HG03139 (cell line): Measurements from ENCODE around the gene DCAF11.

Experiments
- ATAC-seq: cut with Tn5 transposase; IDR thresholded peaks from one replicate; pipeline ENCODE4 v1.9.1; 2021; ENCODE audit not compliant: unreplicated experiment

DCAF11 gene

GRCh38 chr14:24114532-24115421, at the start of gene DCAF11, which contains the start of gene NRL:
TSS of gene DCAF11 (plus strand) at chr14:24114777. CDS start at chr14:24115595, 818 bp downstream.
TSS of gene NRL (minus strand) at chr14:24114949. CDS start at chr14:24082848, 32,101 bp downstream.
- ATAC-seq, result peak; percentile 75

DNA sequence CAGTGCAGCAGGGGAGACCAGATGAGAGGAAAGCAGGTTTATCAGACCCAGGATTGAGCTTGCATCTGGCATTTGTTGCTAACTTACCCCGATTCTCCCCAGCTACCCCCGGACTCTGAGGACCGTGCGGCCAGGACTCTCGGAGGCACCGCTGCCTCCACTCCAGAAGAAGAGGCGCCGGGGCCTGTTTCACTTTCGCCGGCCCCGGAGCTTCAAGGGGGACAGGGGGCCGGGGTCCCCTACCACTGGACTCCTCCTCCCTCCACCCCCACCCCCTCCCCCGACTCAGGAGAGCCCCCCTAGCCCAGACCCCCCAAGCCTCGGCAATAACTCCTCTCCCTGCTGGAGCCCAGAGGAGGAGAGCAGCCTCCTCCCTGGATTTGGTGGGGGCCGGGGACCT, 49.7 kb upstream of the DCAF11 start:
- no peak for ATAC-seq

DNA sequence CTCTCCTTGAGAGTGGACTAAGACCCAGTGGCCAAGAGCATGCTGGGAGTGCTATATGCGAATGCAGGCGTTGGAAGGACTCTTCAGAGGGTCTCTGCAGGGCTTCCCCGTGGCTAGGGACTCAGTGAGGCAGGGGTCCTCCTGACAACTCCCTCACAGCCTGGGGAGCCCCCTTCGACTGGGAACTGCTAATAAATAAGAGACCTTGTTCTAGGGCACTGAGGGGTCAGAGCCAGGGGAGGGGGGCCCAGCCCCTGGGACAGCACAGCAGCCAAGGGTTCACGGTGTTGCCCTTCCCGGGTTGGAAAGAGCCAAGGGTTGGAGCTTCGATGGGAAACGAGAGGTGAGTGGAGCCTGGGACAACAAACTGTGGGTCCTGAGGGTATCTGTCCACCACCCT, 49.2 kb upstream of the DCAF11 start:
- no peak for ATAC-seq

- no peak for ATAC-seq
Measured at GRCh38 chr14:24066496-24067132, 48.0 kb upstream of the DCAF11 start.

DNA sequence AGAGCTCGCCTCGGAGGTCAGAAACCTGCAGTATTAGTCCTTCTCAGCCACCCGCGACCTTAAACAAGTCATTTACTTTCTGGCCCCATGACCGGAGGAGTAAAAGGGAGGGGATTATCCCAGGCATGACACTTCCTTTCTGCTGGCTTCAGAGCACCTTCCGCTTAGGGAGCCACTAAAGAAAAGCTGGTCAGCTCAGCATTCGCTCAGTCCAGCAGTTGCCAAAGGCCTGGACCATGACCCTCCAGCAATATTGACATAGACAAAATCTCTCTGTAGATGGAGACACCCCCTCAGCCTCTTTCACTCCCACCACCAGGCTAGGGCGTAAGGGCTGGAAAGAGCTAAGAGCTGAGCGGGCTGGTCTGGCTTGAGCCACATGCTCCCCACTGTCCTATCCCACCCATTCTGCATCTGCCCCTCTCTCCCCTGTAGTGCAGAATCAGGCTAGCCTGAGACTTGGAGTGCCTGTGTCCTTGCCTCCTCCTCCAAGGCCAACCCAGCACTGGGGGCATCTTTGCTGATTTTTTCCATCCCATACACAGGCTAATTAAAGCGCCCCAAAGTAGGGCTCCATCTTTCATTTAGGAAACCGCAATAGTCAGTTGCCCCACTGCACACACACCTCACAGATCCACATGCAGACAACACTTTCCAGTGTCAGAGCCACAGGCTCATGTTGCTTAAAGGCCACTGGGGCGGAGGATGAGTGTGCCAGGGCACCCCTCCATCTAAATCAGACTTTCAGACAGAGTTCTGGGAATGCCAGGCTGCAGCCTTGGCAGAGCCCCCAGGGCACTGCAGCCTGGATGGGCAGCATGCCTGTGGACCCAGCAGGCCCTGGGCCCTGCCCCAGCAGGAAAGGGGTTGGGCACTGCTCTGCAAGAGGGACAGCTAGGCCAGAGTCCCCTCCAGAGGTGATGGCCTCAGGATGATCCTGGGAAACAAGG, 47.2 kb upstream of the DCAF11 start:
- ATAC-seq, result no peak

- ATAC-seq, result no peak
Measured at GRCh38 chr14:24068711-24069410, 45.7 kb upstream of the DCAF11 start.

- ATAC-seq, result no peak
Measured at GRCh38 chr14:24069411-24069735, 45.2 kb upstream of the DCAF11 start.

GRCh38 chr14:24070285-24071143, 44.1 kb upstream of the DCAF11 start:
- ATAC-seq, result no peak

- no peak for ATAC-seq
Measured at GRCh38 chr14:24071144-24071697, 43.4 kb upstream of the DCAF11 start, which contains the start of gene CPNE6. TSS of gene CPNE6 (plus strand) at chr14:24071562. CDS start at chr14:24072937, 1,375 bp downstream.

GRCh38 chr14:24071836-24072430, 42.6 kb upstream of the DCAF11 start:
- ATAC-seq, result no peak

DNA sequence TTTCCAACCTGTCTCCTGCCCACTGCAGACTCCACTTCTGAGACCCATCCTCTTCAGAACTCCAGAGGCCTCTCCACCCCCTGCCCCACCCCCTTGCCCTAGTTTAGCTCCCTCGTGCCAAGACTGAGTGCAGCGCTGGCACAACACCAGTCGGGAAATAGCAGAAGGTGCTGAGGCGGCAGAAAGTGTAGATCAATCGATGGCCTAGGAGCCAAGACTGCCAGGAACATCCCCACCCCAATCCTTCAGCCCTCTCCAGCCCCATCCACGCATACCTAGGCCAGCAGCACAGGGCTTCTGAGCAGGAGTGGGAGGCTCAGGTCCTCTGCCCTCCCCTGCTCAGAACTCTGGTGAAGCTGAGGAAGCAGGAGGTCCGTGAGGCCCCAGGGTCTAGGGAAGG, 42.1 kb upstream of the DCAF11 start:
- ATAC-seq, result no peak

DNA sequence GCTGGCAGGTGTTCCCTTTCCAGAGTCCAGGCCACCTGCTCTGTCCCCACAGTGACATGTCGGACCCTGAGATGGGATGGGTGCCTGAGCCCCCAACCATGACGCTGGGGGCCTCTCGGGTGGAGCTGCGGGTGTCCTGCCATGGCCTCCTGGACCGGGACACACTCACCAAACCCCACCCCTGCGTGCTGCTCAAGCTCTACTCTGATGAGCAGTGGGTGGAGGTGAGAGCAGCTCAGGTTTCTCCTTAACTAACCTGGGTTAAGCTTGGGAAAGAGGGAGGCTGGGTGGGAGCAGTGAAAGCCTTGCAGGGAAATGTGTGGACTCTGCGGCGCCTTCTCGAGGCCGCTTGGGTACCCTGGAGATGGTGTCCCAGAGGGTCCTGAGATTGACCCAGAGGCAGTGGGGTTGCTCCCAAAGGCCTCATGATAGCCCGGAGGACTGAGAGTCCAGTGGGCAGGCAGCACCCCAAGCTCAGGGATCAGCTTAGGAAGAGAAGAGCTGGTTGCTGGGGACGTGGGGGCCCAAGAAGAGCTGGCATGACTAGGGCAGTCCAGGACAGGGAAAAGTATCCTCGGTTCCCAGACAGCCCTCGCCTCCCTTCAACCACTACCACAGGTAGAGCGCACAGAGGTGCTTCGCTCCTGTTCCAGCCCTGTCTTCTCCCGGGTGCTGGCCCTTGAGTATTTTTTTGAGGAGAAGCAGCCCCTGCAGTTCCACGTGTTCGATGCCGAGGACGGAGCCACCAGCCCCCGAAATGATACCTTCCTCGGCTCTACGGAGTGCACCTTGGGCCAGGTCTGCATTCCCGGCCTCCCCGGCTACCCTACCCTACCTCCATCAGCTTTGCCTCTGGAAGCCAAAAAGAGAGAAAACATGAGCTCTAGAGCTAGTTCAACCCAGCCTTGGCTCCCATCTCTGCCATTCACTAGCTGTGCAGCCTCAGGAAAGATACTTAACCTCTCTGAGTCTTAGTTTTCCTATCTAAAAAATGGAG, 41.4 kb upstream of the DCAF11 start:
- ATAC-seq, result no peak

GRCh38 chr14:24074625-24075484, 39.7 kb upstream of the DCAF11 start:
- no peak for ATAC-seq

DNA sequence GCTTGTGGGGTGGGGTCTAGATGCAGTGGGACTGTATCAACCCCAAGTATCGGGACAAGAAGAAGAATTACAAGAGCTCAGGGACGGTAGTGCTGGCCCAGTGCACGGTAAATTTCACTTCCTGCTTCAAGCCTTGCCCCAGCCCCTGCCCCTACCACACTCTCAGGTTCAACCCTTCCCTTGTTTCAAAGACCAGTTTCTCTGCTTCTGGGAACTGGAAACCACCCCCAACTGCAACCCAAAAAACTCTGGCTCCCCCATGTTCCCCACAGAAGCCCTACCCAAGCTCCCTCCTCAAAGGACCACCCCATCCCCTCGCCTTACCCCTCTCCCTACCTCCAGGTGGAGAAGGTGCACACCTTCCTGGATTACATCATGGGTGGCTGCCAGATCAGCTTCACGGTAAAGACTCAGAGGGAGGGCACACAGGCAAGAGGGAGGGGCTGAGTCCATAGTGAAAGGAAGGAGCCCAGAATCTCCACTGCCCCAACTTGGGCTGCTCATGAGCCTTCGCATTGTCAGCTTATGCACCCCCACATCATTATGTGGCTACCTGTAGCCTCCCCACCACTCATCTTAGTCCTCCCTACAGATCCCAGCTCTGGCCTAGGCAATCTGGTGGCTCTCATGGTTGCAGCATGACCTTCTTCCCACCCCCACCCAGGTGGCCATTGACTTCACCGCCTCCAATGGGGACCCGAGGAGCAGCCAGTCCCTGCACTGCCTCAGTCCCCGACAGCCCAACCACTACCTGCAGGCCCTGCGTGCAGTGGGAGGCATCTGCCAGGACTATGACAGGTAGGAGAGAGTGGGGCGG, 38.9 kb upstream of the DCAF11 start:
- ATAC-seq, result no peak

DNA sequence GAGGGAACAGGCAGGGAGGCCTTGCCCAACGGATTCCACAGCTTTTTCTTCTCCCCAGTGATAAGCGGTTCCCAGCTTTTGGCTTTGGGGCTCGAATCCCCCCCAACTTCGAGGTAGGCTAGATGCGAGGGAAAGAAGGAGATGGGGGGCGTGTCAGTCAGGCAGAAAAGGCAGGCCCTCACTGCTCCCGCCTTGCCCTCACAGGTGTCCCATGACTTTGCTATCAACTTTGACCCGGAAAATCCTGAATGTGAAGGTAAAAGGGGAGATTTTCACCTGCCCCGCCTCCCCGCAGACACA, 38.3 kb upstream of the DCAF11 start:
- ATAC-seq, result no peak

DNA sequence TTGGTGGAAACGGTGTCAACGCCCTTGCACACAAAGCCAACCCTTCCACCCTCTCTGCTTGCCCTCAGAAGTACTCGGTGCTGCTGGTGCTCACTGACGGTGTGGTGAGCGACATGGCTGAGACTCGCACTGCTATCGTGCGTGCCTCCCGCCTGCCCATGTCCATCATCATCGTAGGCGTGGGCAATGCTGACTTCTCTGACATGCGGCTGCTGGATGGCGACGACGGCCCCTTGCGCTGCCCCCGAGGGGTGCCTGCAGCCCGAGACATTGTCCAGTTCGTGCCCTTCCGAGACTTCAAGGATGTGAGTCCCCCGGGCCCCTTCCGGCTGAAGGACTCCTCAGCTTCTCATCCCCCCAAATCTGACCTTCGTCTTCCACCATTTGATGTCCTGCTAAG, 37.5 kb upstream of the DCAF11 start:
- no peak for ATAC-seq
